Dermis microvascular lymphatic vessel endothelial cell (primary cell): ENCODE results near the gene TM4SF5. TPM values are rescaled to one million over a fixed set of nuclear protein-coding genes. Genes with fewer than 3 reads are reported as not detected.
"Not testable (repeated sequence)": the region's sequence is repeated elsewhere in the genome, so short reads cannot be mapped to it uniquely, and the experiment has no call there.

Experiments
- DNase-seq, 2 donors: peaks; one replicate each; pipeline versions ENCODE4 v3.0.0 to v3.0.0-alpha.2; 2010; ENCODE audit warnings: low read depth in 2 of 2
- total RNA-seq: library from RNA; depleted of rRNA; stranded (reverse); fragments of >200 nt; gene quantifications from 2 replicates; pipeline ENCODE4 v1.2.1, GENCODE V29; 2014

TM4SF5 gene
- total RNA-seq, 1 donor from 2014 or later, result not detected

GRCh38 chr17:4823373-4824089 lies 51.8 kb downstream of the TM4SF5 start:
- no peak for DNase-seq

DNA sequence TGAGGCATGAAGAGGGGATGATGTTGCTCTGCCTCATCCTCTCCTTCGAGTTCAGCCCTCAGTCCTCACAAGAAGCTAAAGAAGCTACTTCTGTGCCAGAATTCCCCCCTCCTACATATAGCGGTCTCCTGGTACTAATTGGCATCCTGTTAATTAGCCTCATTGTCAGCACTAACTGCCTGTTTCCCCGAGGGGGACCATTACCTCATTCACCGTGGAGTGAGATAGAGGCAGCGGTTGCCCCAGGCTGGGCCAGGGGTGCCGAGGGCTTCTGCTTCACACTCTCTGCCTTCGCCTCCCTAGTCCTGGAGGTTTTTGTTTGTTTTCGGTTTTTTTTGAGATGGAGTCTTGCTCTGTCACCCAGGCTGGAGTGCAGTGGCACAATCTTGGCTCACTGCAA lies 55.7 kb downstream of the TM4SF5 start:
- DNase-seq, result no peak

DNA sequence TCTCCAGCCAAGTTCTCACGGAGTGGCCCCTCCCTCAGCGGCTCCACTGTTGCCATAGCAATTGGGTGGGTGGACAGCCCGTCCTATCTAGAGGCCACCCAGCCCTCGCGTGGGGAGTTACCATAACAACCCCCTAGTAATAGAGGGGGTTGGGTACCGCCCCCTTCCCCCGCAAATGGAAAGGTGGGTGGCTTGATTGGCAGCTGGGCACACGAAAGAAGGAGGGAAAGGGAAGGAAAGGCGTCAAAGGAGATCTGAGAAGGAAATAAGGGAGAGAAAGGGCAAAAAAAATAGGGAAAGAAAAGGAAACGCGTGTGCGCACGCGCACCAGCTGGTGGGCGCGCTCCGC lies 61.1 kb downstream of the TM4SF5 start:
- DNase-seq, result not testable (repeated sequence)

Other genes with a start within 250 kb of the TM4SF5 start
- 29.7 and 34.3 TPM in 2 replicates for gene MYBBP1A, start 216.5 kb upstream of the TM4SF5 start, total RNA-seq
- not detected in 2 replicates for gene GGT6, start 211.3 kb upstream of the TM4SF5 start, total RNA-seq
- gene SMTNL2, start 187.4 kb upstream of the TM4SF5 start, total RNA-seq, result not detected in 2 replicates
- gene ALOX15, start 130.2 kb upstream of the TM4SF5 start, total RNA-seq, result not detected in 2 replicates
- 10.0 and 13.7 TPM in 2 replicates for gene PELP1, start 67.7 kb upstream of the TM4SF5 start, total RNA-seq
- gene ARRB2, start 61.3 kb upstream of the TM4SF5 start, total RNA-seq, result 8.2 and 8.5 TPM in 2 replicates
- gene MED11, start 40.5 kb upstream of the TM4SF5 start, total RNA-seq, result 7.8 and 13.7 TPM in 2 replicates
- gene ZMYND15, start 32.1 kb upstream of the TM4SF5 start, total RNA-seq, result 0.13 TPM in 1 of 2 replicates, not detected in the other
- 1.2 and 2.4 TPM in 2 replicates for gene CXCL16, start 32.0 kb upstream of the TM4SF5 start, total RNA-seq
- 0.38 and 0.39 TPM in 2 replicates for gene VMO1, start 14.5 kb downstream of the TM4SF5 start, total RNA-seq
- not detected in 2 replicates for gene GLTPD2, start 17.1 kb downstream of the TM4SF5 start, total RNA-seq
- gene PSMB6, start 24.3 kb downstream of the TM4SF5 start, total RNA-seq, result 167 and 224 TPM in 2 replicates
- 22.6 and 35.4 TPM in 2 replicates for gene PLD2, start 35.3 kb downstream of the TM4SF5 start, total RNA-seq
- 20.5 and 32.9 TPM in 2 replicates for gene MINK1, start 61.5 kb downstream of the TM4SF5 start, total RNA-seq
- gene C17orf107, start 127.7 kb downstream of the TM4SF5 start, total RNA-seq, result 0.39 and 0.76 TPM in 2 replicates
- gene CHRNE, start 131.2 kb downstream of the TM4SF5 start, total RNA-seq, result 0.90 and 1.1 TPM in 2 replicates
- gene GP1BA, start 160.4 kb downstream of the TM4SF5 start, total RNA-seq, result not detected in 2 replicates
- gene SLC25A11, start 168.2 kb downstream of the TM4SF5 start, total RNA-seq, result 47.4 and 62.8 TPM in 2 replicates
- 12.5 and 15.8 TPM in 2 replicates for gene RNF167, start 168.4 kb downstream of the TM4SF5 start, total RNA-seq
- 450 and 458 TPM in 2 replicates for gene PFN1, start 176.6 kb downstream of the TM4SF5 start, total RNA-seq
- gene ENO3, start 179.2 kb downstream of the TM4SF5 start, total RNA-seq, result 1.5 and 2.7 TPM in 2 replicates
- 45.4 and 49.7 TPM in 2 replicates for gene SPAG7, start 195.9 kb downstream of the TM4SF5 start, total RNA-seq
- gene CAMTA2, start 215.8 kb downstream of the TM4SF5 start, total RNA-seq, result 2.3 and 7.5 TPM in 2 replicates
- 0.38 and 0.39 TPM in 2 replicates for gene INCA1, start 225.6 kb downstream of the TM4SF5 start, total RNA-seq
- gene KIF1C, start 226.1 kb downstream of the TM4SF5 start, total RNA-seq, result 63.5 and 82.7 TPM in 2 replicates